Fibroblast of lung (primary cell): ENCODE measurements around the gene FAM20B. TPM values are rescaled to one million over a fixed set of nuclear protein-coding genes. Genes with fewer than 3 reads are reported as not detected.

ENCODE experiments used
- DNase-seq, 2 donors: peaks; one replicate each; pipeline versions ENCODE4 v3.0.0 to v3.0.0-alpha.2; 2010; ENCODE audit warnings: low read depth in 2 of 2
- H2AFZ ChIP-seq: 2 replicates; pipeline ENCODE4 v1.5.1; 2012; ENCODE audit warnings: low read length, control low read depth, inconsistent platforms
- H3K27ac ChIP-seq: 2 replicates; pipeline ENCODE4 v1.5.1; 2011; ENCODE audit warnings: low read length, control low read depth; ENCODE audit not compliant: insufficient read depth
- H3K27me3 ChIP-seq: 2 replicates; pipeline ENCODE4 v1.5.1; 2011; ENCODE audit warnings: mild to moderate bottlenecking, low read length; ENCODE audit not compliant: control insufficient read depth, insufficient read depth
- H3K36me3 ChIP-seq: 2 replicates; pipeline ENCODE4 v1.5.1; 2011; ENCODE audit warnings: low read length; ENCODE audit not compliant: control insufficient read depth, insufficient read depth
- H3K4me1 ChIP-seq: 2 replicates; pipeline ENCODE4 v1.5.1; 2011; ENCODE audit warnings: low read length; ENCODE audit not compliant: control insufficient read depth, insufficient read depth; ENCODE audit errors: extremely low read depth
- H3K4me2 ChIP-seq: 2 replicates; pipeline ENCODE4 v1.5.1; 2011; ENCODE audit warnings: low read length, control low read depth; ENCODE audit not compliant: insufficient read depth; ENCODE audit errors: extremely low read depth
- H3K4me3 ChIP-seq, 4 experiments: fragments of 200-600 bp in 1 of 4; sonication (generic) in 1 of 4; replicated peaks in 1 of 4; 2 replicates each; pipeline ENCODE4 v1.5.1; 2011 to 2016; ENCODE audit warnings: low read length in 4 of 4, low read depth in 3 of 4, mild to moderate bottlenecking in 3 of 4, control low read depth in 2 of 4, inconsistent platforms in 1 of 4, mixed read lengths in 1 of 4; ENCODE audit not compliant: insufficient read depth in 1 of 4; ENCODE audit errors: control extremely low read depth in 1 of 4
- H3K79me2 ChIP-seq: 2 replicates; pipeline ENCODE4 v1.5.1; 2012; ENCODE audit warnings: mild to moderate bottlenecking, low read length, inconsistent platforms; ENCODE audit not compliant: control insufficient read depth, insufficient read depth
- H3K9ac ChIP-seq: 2 replicates; pipeline ENCODE4 v1.5.1; 2011; ENCODE audit warnings: mild to moderate bottlenecking, low read length, control low read depth; ENCODE audit not compliant: insufficient read depth
- H3K9me3 ChIP-seq: 2 replicates; pipeline ENCODE4 v1.5.1; 2012; ENCODE audit warnings: low read depth, low read length; ENCODE audit not compliant: control insufficient read depth, insufficient read depth
- H4K20me1 ChIP-seq: 2 replicates; pipeline ENCODE4 v1.5.1; 2011; ENCODE audit warnings: low read length; ENCODE audit not compliant: control insufficient read depth, insufficient read depth; ENCODE audit errors: extremely low read depth
- EZH2 ChIP-seq: IDR thresholded peaks from 2 replicates; pipeline ENCODE4 v1.5.1; 2012; ENCODE audit warnings: low read length, control low read depth, mild to moderate bottlenecking; ENCODE audit errors: missing control alignments
- polyA plus RNA-seq, 2 donors: library from polyadenylated mRNA; depleted of rRNA in 1 of 2; stranded (reverse) in 1 of 2; unstranded in 1 of 2; fragments of >200 nt; gene quantifications; 2 replicates each; pipeline ENCODE4 v1.2.1, GENCODE V29; 2011 to 2012; ENCODE audit warnings: missing spikeins in 1 of 2
- total RNA-seq: library from RNA; depleted of rRNA; stranded (reverse); fragments of >200 nt; gene quantifications from 2 replicates; pipeline ENCODE4 v1.2.1, GENCODE V29; 2014
- TF ChIP-seq, protein P1 (sequence below), 2 donors: IDR thresholded peaks in 1 of 2; conservative IDR thresholded peaks in 1 of 2; 1 replicate in 1 of 2; 2 replicates in 1 of 2; pipeline ENCODE4 v1.5.1; 2011 to 2012; ENCODE audit warnings: low read length in 2 of 2, control low read depth in 1 of 2, inconsistent platforms in 1 of 2, low read depth in 1 of 2, mild to moderate bottlenecking in 1 of 2

Gene FAM20B
- total and polyA plus RNA-seq, 2 donors (not counting 1 experiment from before 2014, with no cell fraction given) = 42.1 to 45.2 TPM

DNA sequence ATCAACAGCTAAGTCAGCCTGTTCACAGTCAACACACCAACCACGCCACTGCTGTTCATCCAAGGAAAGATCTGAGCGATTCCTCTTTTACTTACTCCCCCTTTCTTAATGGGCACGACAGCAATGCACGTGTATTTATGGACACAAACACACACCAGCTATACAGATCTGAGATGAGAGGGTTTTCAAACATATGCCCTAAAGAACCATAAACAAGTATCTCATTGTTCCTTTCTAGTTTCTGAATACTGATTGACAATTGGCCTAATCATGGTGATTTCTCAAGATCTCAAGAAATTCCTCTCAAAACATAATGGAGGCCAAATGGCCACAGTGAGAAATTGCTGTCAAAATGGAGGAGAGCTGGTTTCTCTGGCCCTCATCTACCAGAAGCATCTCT lies 74.2 kb downstream of the FAM20B start:
- H3K27ac ChIP-seq = no peak overlapping the region
- H3K27me3 ChIP-seq = no peaks in the 10 kb centered on the region
- H3K9me3 ChIP-seq = no peaks in the 10 kb centered on the region
- H4K20me1 ChIP-seq = no peaks in the 10 kb centered on the region
- no peak overlapping the region for H3K4me3 ChIP-seq
- no peak for DNase-seq
- H3K4me1 ChIP-seq = no peaks in the 10 kb centered on the region
- H3K9ac ChIP-seq = no peak overlapping the region
- H2AFZ ChIP-seq = no peak overlapping the region
- H3K36me3 ChIP-seq = peaks cover 6% of the 10 kb centered on the region
- peaks cover 12% of the 10 kb centered on the region for H3K79me2 ChIP-seq
- TF ChIP-seq EZH2 = no peak
- TF ChIP-seq, protein P1, sequence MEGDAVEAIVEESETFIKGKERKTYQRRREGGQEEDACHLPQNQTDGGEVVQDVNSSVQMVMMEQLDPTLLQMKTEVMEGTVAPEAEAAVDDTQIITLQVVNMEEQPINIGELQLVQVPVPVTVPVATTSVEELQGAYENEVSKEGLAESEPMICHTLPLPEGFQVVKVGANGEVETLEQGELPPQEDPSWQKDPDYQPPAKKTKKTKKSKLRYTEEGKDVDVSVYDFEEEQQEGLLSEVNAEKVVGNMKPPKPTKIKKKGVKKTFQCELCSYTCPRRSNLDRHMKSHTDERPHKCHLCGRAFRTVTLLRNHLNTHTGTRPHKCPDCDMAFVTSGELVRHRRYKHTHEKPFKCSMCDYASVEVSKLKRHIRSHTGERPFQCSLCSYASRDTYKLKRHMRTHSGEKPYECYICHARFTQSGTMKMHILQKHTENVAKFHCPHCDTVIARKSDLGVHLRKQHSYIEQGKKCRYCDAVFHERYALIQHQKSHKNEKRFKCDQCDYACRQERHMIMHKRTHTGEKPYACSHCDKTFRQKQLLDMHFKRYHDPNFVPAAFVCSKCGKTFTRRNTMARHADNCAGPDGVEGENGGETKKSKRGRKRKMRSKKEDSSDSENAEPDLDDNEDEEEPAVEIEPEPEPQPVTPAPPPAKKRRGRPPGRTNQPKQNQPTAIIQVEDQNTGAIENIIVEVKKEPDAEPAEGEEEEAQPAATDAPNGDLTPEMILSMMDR (conservative IDR thresholded peaks at IDR 0.05 in 1 of 2, IDR thresholded peaks at IDR 0.05 in 1 of 2; ENCODE audit: low read depth in 1 of 2, low read length in 2 of 2) = no peak
- no peak overlapping the region for H3K4me2 ChIP-seq

DNA sequence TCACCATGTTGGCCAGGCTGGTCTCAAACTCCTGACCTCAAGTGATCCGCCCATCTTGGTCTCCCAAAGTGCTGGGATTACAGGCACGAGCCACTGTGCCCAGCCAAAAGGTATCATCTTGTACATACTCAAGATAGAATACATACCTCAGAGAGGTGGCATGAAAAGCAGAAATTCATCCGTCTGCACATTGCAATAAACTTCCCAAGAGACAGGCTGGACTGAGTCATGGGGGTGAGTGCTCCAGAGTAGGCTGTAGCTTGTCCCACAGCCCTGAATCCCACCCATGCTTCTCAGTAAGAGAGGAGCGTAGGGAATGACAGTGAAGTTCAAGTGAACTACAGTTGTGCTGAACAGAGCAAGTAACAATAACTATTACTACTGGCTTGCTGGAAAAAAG lies 75.9 kb downstream of the FAM20B start:
- Histone ChIP-seq H3K9ac (no peak overlapping the region), H3K9me3 (no peaks in the 10 kb centered on the region), H3K4me1 (no peaks in the 10 kb centered on the region), H3K4me2 (no peak overlapping the region), H3K27ac (no peak overlapping the region), H3K36me3 (peaks cover 6% of the 10 kb centered on the region), H3K27me3 (no peaks in the 10 kb centered on the region), H4K20me1 (no peaks in the 10 kb centered on the region), H3K4me3 (no peak overlapping the region), H3K79me2 (peaks cover 19% of the 10 kb centered on the region), H2AFZ (no peak overlapping the region)
- TF ChIP-seq, protein P1 (conservative IDR thresholded peaks at IDR 0.05 in 1 of 2, IDR thresholded peaks at IDR 0.05 in 1 of 2; ENCODE audit: low read depth in 1 of 2, low read length in 2 of 2) = no peak
- no peak for TF ChIP-seq EZH2
- no peak for DNase-seq

DNA sequence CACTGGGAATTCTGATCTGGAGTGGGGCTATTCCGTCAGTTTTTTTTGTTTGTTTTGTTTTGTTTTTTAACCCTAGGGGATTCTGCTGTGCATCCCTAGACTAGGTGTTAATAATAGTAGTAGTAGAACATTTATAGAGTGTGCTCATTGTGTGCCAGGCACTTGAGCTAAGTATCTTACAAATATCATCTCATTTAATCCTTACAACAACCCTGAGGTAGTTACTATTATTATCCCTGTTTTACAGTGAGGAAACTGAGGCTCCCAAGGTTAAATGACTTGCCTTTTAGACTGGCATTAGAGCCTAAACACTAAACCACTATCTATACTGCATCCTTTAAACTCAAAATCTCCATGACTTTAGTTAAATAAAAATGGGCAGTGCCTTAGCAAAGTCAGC lies 78.3 kb downstream of the FAM20B start:
- H3K4me1 ChIP-seq = no peaks in the 10 kb centered on the region
- H3K9me3 ChIP-seq = no peaks in the 10 kb centered on the region
- no peaks in the 10 kb centered on the region for H3K27me3 ChIP-seq
- H3K9ac ChIP-seq = no peak overlapping the region
- peaks cover 24% of the 10 kb centered on the region for H3K36me3 ChIP-seq
- H3K27ac ChIP-seq = no peak overlapping the region
- no peaks in the 10 kb centered on the region for H4K20me1 ChIP-seq
- TF ChIP-seq, protein P1 (conservative IDR thresholded peaks at IDR 0.05 in 1 of 2, IDR thresholded peaks at IDR 0.05 in 1 of 2; ENCODE audit: low read depth in 1 of 2, low read length in 2 of 2) = no peak
- no peak for TF ChIP-seq EZH2
- no peak for DNase-seq
- no peak overlapping the region for H3K4me3 ChIP-seq
- no peak overlapping the region for H3K4me2 ChIP-seq
- peaks cover 41% of the 10 kb centered on the region for H3K79me2 ChIP-seq
- no peak overlapping the region for H2AFZ ChIP-seq
